Lung (tissue), 12 donors: ENCODE measurements around the gene EPC1. TPM values are rescaled to one million over a fixed set of nuclear protein-coding genes. Genes with fewer than 3 reads are reported as not detected.

ENCODE experiments used
- ATAC-seq: fragments of 200-7000 bp; cut with Tn5 transposase; one replicate; pipeline ENCODE4 v1.9.1; 2020; ENCODE audit warnings: moderate number of reproducible peaks; ENCODE audit not compliant: insufficient read depth, low FRiP score
- DNase-seq, 3 donors: peaks; one replicate each; pipeline ENCODE4 v3.0.0-alpha.2; 2013 to 2017
- H3K27ac ChIP-seq, 2 donors: one replicate each; pipeline ENCODE4 v1.5.1; 2013; ENCODE audit warnings: mild to moderate bottlenecking in 2 of 2, moderate library complexity in 2 of 2, control low read depth in 1 of 2, inconsistent platforms in 1 of 2, low read depth in 1 of 2, low read length in 1 of 2
- H3K27me3 ChIP-seq, 3 donors: one replicate each; pipeline ENCODE4 v1.5.1; 2013; ENCODE audit warnings: low read length in 2 of 3; ENCODE audit not compliant: control insufficient read depth in 3 of 3, insufficient read depth in 3 of 3
- H3K36me3 ChIP-seq, 4 donors: one replicate each; pipeline ENCODE4 v1.5.1; 2013; ENCODE audit warnings: low read length in 4 of 4, mild to moderate bottlenecking in 1 of 4, moderate library complexity in 1 of 4; ENCODE audit not compliant: control insufficient read depth in 4 of 4, insufficient read depth in 4 of 4
- H3K4me1 ChIP-seq, 5 donors: one replicate each; pipeline ENCODE4 v1.5.1; 2013; ENCODE audit warnings: low read length in 5 of 5, mild to moderate bottlenecking in 2 of 5, moderate library complexity in 1 of 5; ENCODE audit not compliant: control insufficient read depth in 5 of 5, insufficient read depth in 5 of 5
- H3K4me3 ChIP-seq: one replicate; pipeline ENCODE4 v1.5.1; 2013; ENCODE audit warnings: mild to moderate bottlenecking, control low read depth, moderate library complexity
- H3K9ac ChIP-seq, 2 donors: one replicate each; pipeline ENCODE4 v1.5.1; 2013; ENCODE audit warnings: low read length in 2 of 2, control low read depth in 1 of 2; ENCODE audit not compliant: insufficient read depth in 1 of 2
- H3K9me3 ChIP-seq, 4 donors: one replicate each; pipeline ENCODE4 v1.5.1; 2013; ENCODE audit warnings: low read length in 3 of 4, mild to moderate bottlenecking in 1 of 4, moderate library complexity in 1 of 4; ENCODE audit not compliant: control insufficient read depth in 4 of 4, insufficient read depth in 3 of 4
- WGBS, 2 donors: extraction: QIAGEN DNeasy Blood & Tissue Kit; methylation state at CpG; one replicate each; pipeline ENCODE4 v1.1.7; 2013; 5-methylcytosine and 5-hydroxymethylcytosine counted together
- polyA plus RNA-seq, 2 donors: library from polyadenylated mRNA; stranded (reverse); fragments of 200-250 nt; gene quantifications; one replicate each; pipeline ENCODE4 v1.2.1, GENCODE V29; 2013
- total RNA-seq, 2 donors: library from RNA; depleted of rRNA in 1 of 2; stranded (reverse); fragments of >200 nt in 1 of 2; gene quantifications; one replicate each; pipeline ENCODE4 v1.2.1, GENCODE V29; 2014 to 2021
- TF ChIP-seq, protein P1 (sequence below): IDR thresholded peaks from 2 replicates; pipeline ENCODE4 v1.5.1; 2012; ENCODE audit warnings: mild to moderate bottlenecking; ENCODE audit errors: control extremely low read depth, extremely low read depth
- donor health status: control.
- donor health status: control.
- donor health status: Bipolar disorder and iron deficiency.
- donor health status: healthy.
- donor health status: DM: yes; HTN: yes; CAD: no.

The EPC1 gene
- total and polyA plus RNA-seq, 4 donors, result 13.2 to 109 (median 26.0) TPM

DNA sequence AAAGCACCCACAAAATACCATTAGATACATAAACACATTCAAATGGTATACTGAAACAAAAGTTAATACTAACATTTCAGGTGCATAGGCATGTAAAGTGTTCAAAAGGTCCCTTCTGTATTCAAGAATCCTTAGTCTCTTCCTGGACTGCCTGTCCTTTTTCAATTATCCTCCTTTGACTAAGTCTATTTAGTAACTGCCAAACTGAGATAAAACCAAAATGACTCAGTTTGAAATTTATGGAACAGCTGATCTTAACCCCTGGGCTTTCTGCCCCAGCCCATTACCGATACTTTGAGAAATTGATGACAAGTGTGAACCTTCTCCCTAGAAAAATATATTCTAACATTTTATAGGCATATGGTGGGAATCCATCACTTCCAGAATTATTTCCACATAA is 5.4 kb downstream of the EPC1 start:
- Histone ChIP-seq H3K36me3 (peaks cover 0 to 9% (median 3%) of the 10 kb centered on the region in 4 donors), H3K4me3 (no peak overlapping the region), H3K9ac (no peak overlapping the region), H3K27me3 (no peaks in the 10 kb centered on the region), H3K4me1 (peaks cover 5 to 34% (median 12%) of the 10 kb centered on the region in 5 donors), H3K27ac (peak overlapping the region in 1 of 2 donors; percentile 21), H3K9me3 (no peaks in the 10 kb centered on the region)
- 84 to 89% methylated on average over 1 of the region's 1 CpG for WGBS, 2 donors
- no peak for ATAC-seq
- no peak for DNase-seq
- TF ChIP-seq, protein P1, sequence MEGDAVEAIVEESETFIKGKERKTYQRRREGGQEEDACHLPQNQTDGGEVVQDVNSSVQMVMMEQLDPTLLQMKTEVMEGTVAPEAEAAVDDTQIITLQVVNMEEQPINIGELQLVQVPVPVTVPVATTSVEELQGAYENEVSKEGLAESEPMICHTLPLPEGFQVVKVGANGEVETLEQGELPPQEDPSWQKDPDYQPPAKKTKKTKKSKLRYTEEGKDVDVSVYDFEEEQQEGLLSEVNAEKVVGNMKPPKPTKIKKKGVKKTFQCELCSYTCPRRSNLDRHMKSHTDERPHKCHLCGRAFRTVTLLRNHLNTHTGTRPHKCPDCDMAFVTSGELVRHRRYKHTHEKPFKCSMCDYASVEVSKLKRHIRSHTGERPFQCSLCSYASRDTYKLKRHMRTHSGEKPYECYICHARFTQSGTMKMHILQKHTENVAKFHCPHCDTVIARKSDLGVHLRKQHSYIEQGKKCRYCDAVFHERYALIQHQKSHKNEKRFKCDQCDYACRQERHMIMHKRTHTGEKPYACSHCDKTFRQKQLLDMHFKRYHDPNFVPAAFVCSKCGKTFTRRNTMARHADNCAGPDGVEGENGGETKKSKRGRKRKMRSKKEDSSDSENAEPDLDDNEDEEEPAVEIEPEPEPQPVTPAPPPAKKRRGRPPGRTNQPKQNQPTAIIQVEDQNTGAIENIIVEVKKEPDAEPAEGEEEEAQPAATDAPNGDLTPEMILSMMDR, result no peak

DNA sequence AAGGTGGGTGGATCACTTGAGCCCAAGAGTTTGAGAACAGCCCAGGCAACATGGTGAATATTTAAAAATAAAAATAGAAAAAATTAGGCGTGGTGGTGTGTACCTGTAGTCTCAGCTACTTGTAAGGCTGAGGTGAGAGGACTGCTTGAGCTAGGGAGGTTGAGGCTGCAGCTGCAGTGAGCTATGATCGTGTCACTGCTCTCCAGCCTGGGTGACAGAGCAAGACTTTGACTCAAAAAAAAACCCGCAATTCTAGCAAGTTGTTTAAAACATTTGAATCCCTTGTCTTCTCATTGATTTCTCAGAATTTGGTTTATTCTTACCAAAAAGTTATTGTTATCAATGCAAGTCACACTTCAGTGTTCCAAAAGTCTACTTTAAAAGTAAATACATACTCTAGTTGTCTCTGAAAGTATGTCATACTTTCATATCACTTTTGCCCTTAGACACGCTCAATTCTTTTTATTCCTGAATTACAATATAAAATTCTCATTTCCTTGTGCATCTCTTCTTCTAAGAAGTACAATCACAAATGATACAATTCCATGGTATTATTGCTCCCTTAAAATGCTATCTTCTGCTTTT is 6.3 kb downstream of the EPC1 start:
- Histone ChIP-seq H3K4me3 (no peak overlapping the region), H3K4me1 (peaks cover 5 to 36% (median 13%) of the 10 kb centered on the region in 5 donors), H3K9ac (no peak overlapping the region), H3K27ac (no peak overlapping the region), H3K36me3 (peaks cover 0 to 9% (median 2%) of the 10 kb centered on the region in 4 donors), H3K27me3 (no peaks in the 10 kb centered on the region), H3K9me3 (no peaks in the 10 kb centered on the region)
- WGBS, 2 donors, result 55 to 66% methylated on average over 4 of the region's 4 CpGs
- no peak for ATAC-seq
- DNase-seq, result no peak
- TF ChIP-seq, protein P1, result no peak

DNA sequence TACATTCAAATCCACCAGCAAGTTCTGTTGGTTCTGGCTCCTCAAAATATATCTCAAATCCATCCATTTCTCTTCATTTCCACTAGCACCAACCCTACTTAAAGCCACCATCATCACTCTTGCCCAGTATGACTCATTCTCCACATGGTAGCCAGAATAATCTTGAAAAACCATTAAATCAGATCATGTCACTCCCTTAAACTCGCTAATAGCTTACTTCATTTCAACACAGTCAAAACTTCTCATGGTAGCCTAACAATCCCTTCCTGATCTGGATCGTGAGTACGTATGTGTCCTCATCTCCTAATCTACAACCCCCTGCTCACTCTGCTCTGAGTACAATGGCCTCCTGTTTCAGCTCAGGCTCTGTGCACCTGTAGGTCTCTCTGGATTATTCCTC is 8.7 kb downstream of the EPC1 start:
- Histone ChIP-seq H3K9me3 (no peaks in the 10 kb centered on the region), H3K27ac (no peak overlapping the region), H3K36me3 (peaks cover 0 to 4% (median 1%) of the 10 kb centered on the region in 4 donors), H3K4me1 (peaks cover 0 to 51% (median 13%) of the 10 kb centered on the region in 5 donors), H3K9ac (no peak overlapping the region), H3K4me3 (no peak overlapping the region), H3K27me3 (no peaks in the 10 kb centered on the region)
- WGBS, 2 donors, result 88 to 96% methylated on average over 3 of the region's 3 CpGs
- TF ChIP-seq, protein P1, result no peak
- ATAC-seq, result no peak
- DNase-seq, result no peak

DNA sequence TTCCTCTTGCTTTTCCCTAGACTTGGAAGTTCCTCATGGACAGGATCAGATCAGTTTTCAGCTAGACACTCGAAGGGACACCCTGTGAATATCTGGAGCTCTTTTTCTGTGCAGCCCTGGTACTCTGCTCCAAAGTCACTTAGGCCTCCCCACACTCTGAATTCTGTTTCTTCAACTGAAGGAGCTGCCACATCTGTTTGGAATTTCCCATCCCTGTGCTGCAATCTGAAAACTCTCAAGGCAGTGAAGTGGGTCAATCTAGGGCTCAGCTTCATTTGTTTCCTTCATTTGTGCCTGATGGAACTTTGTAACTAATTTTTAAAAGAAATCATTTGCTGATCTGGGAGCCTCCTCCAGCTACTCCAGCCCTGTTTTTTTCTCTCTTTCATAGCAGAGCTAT is 9.6 kb downstream of the EPC1 start:
- H3K27me3 ChIP-seq, result no peaks in the 10 kb centered on the region
- no peak overlapping the region for H3K4me3 ChIP-seq
- H3K4me1 ChIP-seq, result peaks cover 5 to 53% (median 18%) of the 10 kb centered on the region in 5 donors
- no peak for DNase-seq
- no peaks in the 10 kb centered on the region for H3K9me3 ChIP-seq
- no peak overlapping the region for H3K9ac ChIP-seq
- ATAC-seq, result no peak
- WGBS, 2 donors, result 76 to 88% methylated on average over 1 of the region's 1 CpG
- peaks cover 0 to 6% (median 1%) of the 10 kb centered on the region in 4 donors for H3K36me3 ChIP-seq
- TF ChIP-seq, protein P1, result no peak
- peak overlapping the region in 1 of 2 donors; percentile 12 for H3K27ac ChIP-seq
